Measurements from ENCODE around the gene TOP3A. TPM values are rescaled to one million over a fixed set of nuclear protein-coding genes. Genes with fewer than 3 reads are reported as not detected.

The TOP3A gene
- polyA plus RNA-seq, 1 donor (not counting 4 experiments of a cell fraction or from before 2014, with no cell fraction given): 11.6 TPM

- Histone ChIP-seq H3K36me3 (ENCODE audit: control insufficient read depth in 2 of 2, extremely low read depth in 1 of 2, insufficient read depth in 2 of 2, low read length in 2 of 2) (peaks cover 9 to 17% of the 10 kb centered on the region in 2 experiments), H3K4me3 (ENCODE audit: control insufficient read depth in 2 of 3, extremely low read depth in 1 of 3, insufficient read depth in 2 of 3, low read depth in 1 of 3, low read length in 3 of 3) (no peak overlapping the region), H3K9me3 (ENCODE audit: control insufficient read depth, low read depth, low read length) (no peaks in the 10 kb centered on the region), H3K27me3 (ENCODE audit: control insufficient read depth, extremely low read depth, insufficient read depth, low read length) (no peaks in the 10 kb centered on the region), H3K9ac (ENCODE audit: control insufficient read depth, extremely low read depth, insufficient read depth, low read length) (no peak overlapping the region), H3K9me1 (ENCODE audit: control insufficient read depth, extremely low read depth, insufficient read depth, low read length) (no peaks in the 10 kb centered on the region), H2AFZ (ENCODE audit: control insufficient read depth, low read length) (no peak overlapping the region), H4K20me1 (ENCODE audit: control insufficient read depth, extremely low read depth, insufficient read depth, low read length) (no peaks in the 10 kb centered on the region), H3K27ac (ENCODE audit: control insufficient read depth, insufficient read depth, low read length) (no peak overlapping the region), H3K4me2 (ENCODE audit: control insufficient read depth, extremely low read depth, insufficient read depth, low read depth, low read length) (no peak overlapping the region), H3K79me2 (ENCODE audit: control insufficient read depth, insufficient read depth, low read length) (no peaks in the 10 kb centered on the region), H3K4me1 (ENCODE audit: control insufficient read depth, extremely low read depth, insufficient read depth, low read length) (no peaks in the 10 kb centered on the region)
- dilution Hi-C loops (cut with MboI; ENCODE audit: extremely low pct_ligation_motif_present, low sequenced_read_pairs): no loop called here
- TF ChIP-seq CTCF (optimal IDR thresholded peaks at IDR 0.05 in 1 of 3, IDR thresholded peaks at IDR 0.05 in 1 of 3, conservative IDR thresholded peaks at IDR 0.05 in 1 of 3; ENCODE audit: extremely low read depth in 1 of 3, insufficient read depth in 2 of 3, low read length in 3 of 3) (no peak), EZH2 (IDR thresholded peaks at IDR 0.05; ENCODE audit: low read length) (no peak)
- FAIRE-seq (no peak), DNase-seq (ENCODE audit: low read depth, low spot score) (no peak)
Measured at GRCh38 chr17:18331879-18332278, 17.1 kb upstream of the TOP3A start.

- H3K4me2 ChIP-seq (ENCODE audit: control insufficient read depth, extremely low read depth, insufficient read depth, low read depth, low read length): no peak overlapping the region
- H3K79me2 ChIP-seq (ENCODE audit: control insufficient read depth, insufficient read depth, low read length): no peaks in the 10 kb centered on the region
- H3K36me3 ChIP-seq (ENCODE audit: control insufficient read depth in 2 of 2, extremely low read depth in 1 of 2, insufficient read depth in 2 of 2, low read length in 2 of 2): peaks cover 14 to 24% of the 10 kb centered on the region in 2 experiments
- TF ChIP-seq EZH2 (IDR thresholded peaks at IDR 0.05; ENCODE audit: low read length): no peak
- no peak for TF ChIP-seq CTCF (optimal IDR thresholded peaks at IDR 0.05 in 1 of 3, IDR thresholded peaks at IDR 0.05 in 1 of 3, conservative IDR thresholded peaks at IDR 0.05 in 1 of 3; ENCODE audit: extremely low read depth in 1 of 3, insufficient read depth in 2 of 3, low read length in 3 of 3)
- FAIRE-seq (no peak), DNase-seq (ENCODE audit: low read depth, low spot score) (no peak)
- H2AFZ ChIP-seq (ENCODE audit: control insufficient read depth, low read length): no peak overlapping the region
- H3K27me3 ChIP-seq (ENCODE audit: control insufficient read depth, extremely low read depth, insufficient read depth, low read length): no peaks in the 10 kb centered on the region
- dilution Hi-C loops (cut with MboI; ENCODE audit: extremely low pct_ligation_motif_present, low sequenced_read_pairs): no loop called here
- H3K9me3 ChIP-seq (ENCODE audit: control insufficient read depth, low read depth, low read length): no peaks in the 10 kb centered on the region
- H3K9ac ChIP-seq (ENCODE audit: control insufficient read depth, extremely low read depth, insufficient read depth, low read length): no peak overlapping the region
- H3K4me3 ChIP-seq (ENCODE audit: control insufficient read depth in 2 of 3, extremely low read depth in 1 of 3, insufficient read depth in 2 of 3, low read depth in 1 of 3, low read length in 3 of 3): no peak overlapping the region
- H3K27ac ChIP-seq (ENCODE audit: control insufficient read depth, insufficient read depth, low read length): no peak overlapping the region
- no peaks in the 10 kb centered on the region for H4K20me1 ChIP-seq (ENCODE audit: control insufficient read depth, extremely low read depth, insufficient read depth, low read length)
- H3K9me1 ChIP-seq (ENCODE audit: control insufficient read depth, extremely low read depth, insufficient read depth, low read length): no peaks in the 10 kb centered on the region
- no peaks in the 10 kb centered on the region for H3K4me1 ChIP-seq (ENCODE audit: control insufficient read depth, extremely low read depth, insufficient read depth, low read length)
Measured at GRCh38 chr17:18328643-18329204, 13.9 kb upstream of the TOP3A start.

Measured in keratinocyte (primary cell).